Activated T-cell treated with anti-CD3 and anti-CD28 coated beads, Interleukin-2, amount 50 U/mL, for 48 hours (primary cell): ENCODE results near the gene VRK2.
"Not testable (repeated sequence)": the region's sequence is repeated elsewhere in the genome, so short reads cannot be mapped to it uniquely, and the experiment has no call there.

Experiments
- DNase-seq, 2 experiments: peaks; one replicate each; pipeline ENCODE4 v3.0.0-alpha.2; 2020

The VRK2 gene

GRCh38 chr2:58170334-58170933, 123.8 kb downstream of the VRK2 start:
- not testable (repeated sequence) for DNase-seq

GRCh38 chr2:58171831-58172230, 125.2 kb downstream of the VRK2 start:
- not testable (repeated sequence) for DNase-seq

- DNase-seq = not testable (repeated sequence)
Observed at GRCh38 chr2:58177187-58177586, 130.6 kb downstream of the VRK2 start.

- not testable (repeated sequence) for DNase-seq
Observed at GRCh38 chr2:58180175-58180574, 133.6 kb downstream of the VRK2 start.

- DNase-seq = no peak
Observed at GRCh38 chr2:58180635-58181034, 134.0 kb downstream of the VRK2 start.

- no peak for DNase-seq
Observed at GRCh38 chr2:58182527-58182926, 135.9 kb downstream of the VRK2 start.

GRCh38 chr2:58186501-58186900, 139.9 kb downstream of the VRK2 start:
- DNase-seq = no peak

- not testable (repeated sequence) for DNase-seq
Observed at GRCh38 chr2:58187022-58187421, 140.4 kb downstream of the VRK2 start.

- no peak for DNase-seq
Observed at GRCh38 chr2:58194458-58194857, 147.9 kb downstream of the VRK2 start.

GRCh38 chr2:58195662-58196061, 149.1 kb downstream of the VRK2 start:
- no peak for DNase-seq

GRCh38 chr2:58197894-58198293, 151.3 kb downstream of the VRK2 start:
- DNase-seq = no peak

GRCh38 chr2:58202404-58202803, 155.8 kb downstream of the VRK2 start:
- DNase-seq = no peak

GRCh38 chr2:58203018-58203417, 156.4 kb downstream of the VRK2 start:
- DNase-seq = no peak

- DNase-seq = no peak
Observed at GRCh38 chr2:58204195-58204959, 157.8 kb downstream of the VRK2 start.

GRCh38 chr2:58206785-58207184, 160.2 kb downstream of the VRK2 start:
- no peak for DNase-seq

GRCh38 chr2:58207189-58207588, 160.6 kb downstream of the VRK2 start:
- DNase-seq = no peak
